Natural killer cell (primary cell): ENCODE results near the gene MPHOSPH10. TPM values are rescaled to one million over a fixed set of nuclear protein-coding genes. Genes with fewer than 3 reads are reported as not detected.
"Not testable (repeated sequence)": the region's sequence is repeated elsewhere in the genome, so short reads cannot be mapped to it uniquely, and the experiment has no call there.

Experiments used
- ATAC-seq, 3 donors: fragments of 150-1000 bp in 2 of 3; fragments of 200-7000 bp in 1 of 3; cut with Tn5 transposase; 1 replicate in 1 of 3; 2 replicates in 2 of 3; pipeline ENCODE4 v1.10.0; 2021; ENCODE audit warnings: mild to moderate bottlenecking in 2 of 3, moderate library complexity in 2 of 3
- DNase-seq, 2 donors: peaks; one replicate each; pipeline versions ENCODE4 v3.0.0 to v3.0.0-alpha.2; 2013 to 2021; ENCODE audit warnings: mixed read lengths in 1 of 2
- H3K27ac ChIP-seq: one replicate; pipeline ENCODE4 v1.5.1; 2013; ENCODE audit warnings: mild to moderate bottlenecking, low read length
- H3K27me3 ChIP-seq: one replicate; pipeline ENCODE4 v1.6.1; 2013; ENCODE audit warnings: low read length; ENCODE audit not compliant: control insufficient read depth, insufficient read depth
- H3K36me3 ChIP-seq: one replicate; pipeline ENCODE4 v1.6.1; 2013; ENCODE audit warnings: low read length; ENCODE audit not compliant: control insufficient read depth, insufficient read depth
- H3K4me1 ChIP-seq: one replicate; pipeline ENCODE4 v1.6.1; 2013; ENCODE audit warnings: low read length; ENCODE audit not compliant: control insufficient read depth, insufficient read depth
- H3K4me3 ChIP-seq: one replicate; pipeline ENCODE4 v1.5.1; 2013; ENCODE audit warnings: low read length
- H3K9me3 ChIP-seq: one replicate; pipeline ENCODE4 v1.6.1; 2013; ENCODE audit warnings: low read length; ENCODE audit not compliant: control insufficient read depth, insufficient read depth
- H3K27ac Mint-ChIP-seq, 2 donors: one replicate each; pipeline ENCODE4 v1.8.0; 2022; ENCODE audit warnings: mild to moderate bottlenecking in 2 of 2, mixed read lengths in 2 of 2, moderate library complexity in 1 of 2
- H3K27me3 Mint-ChIP-seq, 2 donors: one replicate each; pipeline ENCODE4 v1.8.0; 2022; ENCODE audit warnings: low read depth in 2 of 2, mixed read lengths in 2 of 2
- H3K36me3 Mint-ChIP-seq: one replicate; pipeline ENCODE4 v1.8.0; 2022; ENCODE audit warnings: mixed read lengths
- H3K4me1 Mint-ChIP-seq, 2 donors: one replicate each; pipeline ENCODE4 v1.8.0; 2022; ENCODE audit warnings: mixed read lengths in 2 of 2
- H3K4me3 Mint-ChIP-seq: one replicate; pipeline ENCODE4 v1.8.0; 2022; ENCODE audit warnings: mild to moderate bottlenecking, moderate library complexity, mixed read lengths
- H3K9me3 Mint-ChIP-seq, 2 donors: one replicate each; pipeline ENCODE4 v1.8.0; 2022; ENCODE audit warnings: mixed read lengths in 2 of 2
- CTCF ChIP-seq: fragments of 200-600 bp; IDR thresholded peaks from one replicate; pipeline ENCODE4 v1.8.0; 2022; ENCODE audit warnings: antibody characterized with exemption
- WGBS: methylation state at CpG from one replicate; pipeline ENCODE4 v1.1.7; 2013; ENCODE audit warnings: missing lambda C conversion rate; ENCODE audit not compliant: insufficient coverage; 5-methylcytosine and 5-hydroxymethylcytosine counted together
- intact Hi-C: fragments of 100-400 bp; cut with micrococcal nuclease; formaldehyde crosslinking; loops from one replicate; pipeline ENCODE4 v1.14.2; 2022
- total RNA-seq, 4 donors: library from RNA; stranded (reverse); fragments of 120-200 nt in 1 of 4; gene quantifications; one replicate each; pipeline versions ENCODE4 v1.2.3 to v1.2.4, GENCODE V29; 2013 to 2022

Gene MPHOSPH10
- total RNA-seq = 10 to 100 TPM; 27.9 to 34.2 (median 31.4) TPM
- total RNA-seq (2013) = 29.6 TPM

- intact Hi-C loops = loop anchor here (2.0 to 5.0 kb wide), 2 partner anchors 60 to 97 kb away; partner anchors contain the start of gene PAIP2B
These were observed at the start of gene MPHOSPH10, which contains the start of gene MCEE for GRCh38 chr2:71130152-71130904. Gene MPHOSPH10, plus strand, starts transcription at chr2:71130634. Its CDS starts 32 bp downstream, at chr2:71130666. Gene MCEE, minus strand, starts transcription at chr2:71130229. Its CDS starts 10 bp downstream, at chr2:71130219.

GRCh38 chr2:71082402-71083252, 47.8 kb upstream of the MPHOSPH10 start:
- H3K36me3 ChIP-seq = peaks cover 13% of the 10 kb centered on the region
- H3K9me3 ChIP-seq = no peaks in the 10 kb centered on the region
- TF ChIP-seq CTCF = no peak
- peaks cover 14% of the 10 kb centered on the region for H3K4me1 ChIP-seq
- no peaks in the 10 kb centered on the region for H3K27me3 ChIP-seq
- intact Hi-C loops = no loop called here
- Mint-ChIP-seq H3K9me3 (no peaks in the 10 kb centered on the region), H3K4me3 (peak overlapping the region; percentile 4), H3K4me1 (peaks cover 10 to 14% of the 10 kb centered on the region in 2 donors), H3K27me3 (peaks cover 8 to 22% of the 10 kb centered on the region in 2 donors), H3K27ac (peak overlapping the region in 1 of 2 donors; percentile 64), H3K36me3 (peaks cover 10% of the 10 kb centered on the region)
- no peak overlapping the region for H3K4me3 ChIP-seq
- no peak overlapping the region for H3K27ac ChIP-seq
- peak in 2 of 3 donors; percentile 54 to 68 for ATAC-seq
- WGBS = 51% methylated on average over 5 of the region's 5 CpGs
- DNase-seq = no peak

More at GRCh38 chr2:71130152-71130904, at the start of gene MPHOSPH10, which contains the start of gene MCEE:
- ATAC-seq (peak; percentile 91 to 97 (median 91)), DNase-seq (peak; percentile 82 to 93)
- no peak for TF ChIP-seq CTCF
- no peak within 1 kb of the TSS for H3K27ac Mint-ChIP-seq
- under 1% methylated on average over 65 of the region's 67 CpGs for WGBS
- H3K36me3 Mint-ChIP-seq = no peaks in the 10 kb centered on the region
- H3K4me1 ChIP-seq = peaks cover 17% of the 10 kb centered on the region
- H3K27ac ChIP-seq = peak within 1 kb of the TSS; percentile 80
- H3K27me3 ChIP-seq = no peaks in the 10 kb centered on the region
- H3K4me1 Mint-ChIP-seq = peaks cover 8 to 13% of the 10 kb centered on the region in 2 donors
- H3K4me3 ChIP-seq = peak within 1 kb of the TSS; percentile 89
- H3K4me3 Mint-ChIP-seq = no peak within 1 kb of the TSS
- H3K27me3 Mint-ChIP-seq = no peaks in the 10 kb centered on the region
- peaks cover 16% of the 10 kb centered on the region for H3K36me3 ChIP-seq
- H3K9me3 ChIP-seq = no peaks in the 10 kb centered on the region
- H3K9me3 Mint-ChIP-seq = no peaks in the 10 kb centered on the region

GRCh38 chr2:71083297-71083696, 47.1 kb upstream of the MPHOSPH10 start:
- H3K27ac ChIP-seq, H3K36me3 Mint-ChIP-seq, intact Hi-C loops, H3K9me3 Mint-ChIP-seq, H3K36me3 ChIP-seq, H3K4me3 Mint-ChIP-seq, ATAC-seq, DNase-seq, H3K9me3 ChIP-seq, H3K4me3 ChIP-seq, H3K27me3 ChIP-seq: not testable (repeated sequence)
- H3K4me1 Mint-ChIP-seq = peaks cover 10 to 14% of the 10 kb centered on the region in 2 donors
- peaks cover 8 to 26% of the 10 kb centered on the region in 2 donors for H3K27me3 Mint-ChIP-seq
- peak overlapping the region in 1 of 2 donors; percentile 64 for H3K27ac Mint-ChIP-seq
- H3K4me1 ChIP-seq = peaks cover 14% of the 10 kb centered on the region
- no CpG with 5 or more reads among the region's 3 CpGs for WGBS

- ATAC-seq = peak in 2 of 3 donors; percentile 34 to 58
- not testable (repeated sequence) for H3K27ac Mint-ChIP-seq
These were observed 46.6 kb upstream of the MPHOSPH10 start for GRCh38 chr2:71083752-71084312.

GRCh38 chr2:71085325-71086003, 45.0 kb upstream of the MPHOSPH10 start:
- H3K4me1 ChIP-seq = peaks cover 14% of the 10 kb centered on the region
- H3K27me3 ChIP-seq, H3K27ac Mint-ChIP-seq, H3K36me3 Mint-ChIP-seq, DNase-seq, intact Hi-C loops, H3K36me3 ChIP-seq, H3K27ac ChIP-seq, H3K4me3 Mint-ChIP-seq, H3K4me3 ChIP-seq, H3K9me3 Mint-ChIP-seq, ATAC-seq, H3K9me3 ChIP-seq: not testable (repeated sequence)
- WGBS = 94% methylated on average over 7 of the region's 9 CpGs
- Mint-ChIP-seq H3K4me1 (peaks cover 10 to 14% of the 10 kb centered on the region in 2 donors), H3K27me3 (peaks cover 21 to 45% of the 10 kb centered on the region in 2 donors)

More at GRCh38 chr2:71083752-71084312, 46.6 kb upstream of the MPHOSPH10 start:
- DNase-seq, H3K4me3 ChIP-seq, H3K9me3 ChIP-seq, intact Hi-C loops, H3K9me3 Mint-ChIP-seq, H3K36me3 Mint-ChIP-seq, H3K27me3 ChIP-seq, H3K4me3 Mint-ChIP-seq, H3K36me3 ChIP-seq, H3K27ac ChIP-seq: not testable (repeated sequence)
- 29% methylated on average over 10 of the region's 13 CpGs for WGBS
- peaks cover 10 to 14% of the 10 kb centered on the region in 2 donors for H3K4me1 Mint-ChIP-seq
- peaks cover 8 to 29% of the 10 kb centered on the region in 2 donors for H3K27me3 Mint-ChIP-seq
- peaks cover 14% of the 10 kb centered on the region for H3K4me1 ChIP-seq
